Muscle layer of duodenum (tissue), 2 donors: ENCODE measurements around the gene PRR15L.

Source experiments
- H3K27ac ChIP-seq: one replicate; pipeline ENCODE4 v1.7.0; 2013; ENCODE audit warnings: mild to moderate bottlenecking, low read length
- H3K27me3 ChIP-seq: one replicate; pipeline ENCODE4 v1.7.0; 2013; ENCODE audit warnings: low read depth, mild to moderate bottlenecking, control low read depth, low read length
- H3K36me3 ChIP-seq, 2 donors: one replicate each; pipeline ENCODE4 v1.7.0; 2013; ENCODE audit warnings: low read length in 2 of 2, control low read depth in 1 of 2, mild to moderate bottlenecking in 1 of 2; ENCODE audit not compliant: insufficient read depth in 2 of 2, control insufficient read depth in 1 of 2
- H3K4me1 ChIP-seq, 2 donors: one replicate each; pipeline ENCODE4 v1.7.0; 2013; ENCODE audit warnings: low read length in 2 of 2, mild to moderate bottlenecking in 2 of 2, control low read depth in 1 of 2, moderate library complexity in 1 of 2; ENCODE audit not compliant: insufficient read depth in 2 of 2, control insufficient read depth in 1 of 2
- H3K4me3 ChIP-seq, 2 donors: one replicate each; pipeline ENCODE4 v1.7.0; 2013; ENCODE audit warnings: low read length in 2 of 2, low read depth in 1 of 2, mild to moderate bottlenecking in 1 of 2
- H3K9me3 ChIP-seq, 2 donors: one replicate each; pipeline ENCODE4 v1.7.0; 2013; ENCODE audit warnings: low read length in 2 of 2, control low read depth in 1 of 2, mild to moderate bottlenecking in 1 of 2; ENCODE audit not compliant: control insufficient read depth in 1 of 2
- donor health status: healthy.

PRR15L gene

DNA sequence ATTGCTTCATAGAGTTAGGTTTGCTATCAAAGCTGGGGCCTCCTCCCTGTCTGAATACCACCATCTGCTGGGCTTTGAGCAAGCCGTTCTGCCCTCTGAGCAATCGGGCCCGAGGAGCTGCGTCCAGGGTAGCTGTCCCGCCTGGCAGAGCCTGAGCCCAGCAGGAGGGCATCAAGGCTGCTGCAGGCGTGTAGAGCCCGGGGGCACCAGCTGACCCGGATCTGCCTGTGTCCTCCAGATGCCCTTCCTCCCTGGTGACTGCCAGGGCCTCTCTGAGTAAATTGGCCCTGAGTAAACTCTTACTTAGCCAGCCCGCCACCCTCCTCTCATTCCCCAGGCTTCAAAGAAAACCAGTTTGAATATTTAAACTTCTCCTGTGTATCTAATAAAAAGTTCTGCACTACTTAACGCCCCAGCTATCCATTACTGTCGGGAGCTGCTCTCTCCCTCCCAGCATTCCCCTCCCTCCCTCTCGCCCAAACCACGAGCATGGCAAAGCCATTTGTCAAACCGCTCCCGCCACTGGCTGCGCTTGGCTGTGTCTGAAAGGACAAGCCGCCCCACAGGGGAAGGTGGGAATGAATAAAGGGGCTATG lies 29.7 kb upstream of the PRR15L start:
- Histone ChIP-seq H3K27me3 (no peaks in the 10 kb centered on the region), H3K27ac (no peak overlapping the region), H3K9me3 (no peaks in the 10 kb centered on the region), H3K4me1 (peaks cover 0 to 8% of the 10 kb centered on the region in 2 donors), H3K36me3 (peaks cover 0 to 11% of the 10 kb centered on the region in 2 donors), H3K4me3 (no peak overlapping the region)

DNA sequence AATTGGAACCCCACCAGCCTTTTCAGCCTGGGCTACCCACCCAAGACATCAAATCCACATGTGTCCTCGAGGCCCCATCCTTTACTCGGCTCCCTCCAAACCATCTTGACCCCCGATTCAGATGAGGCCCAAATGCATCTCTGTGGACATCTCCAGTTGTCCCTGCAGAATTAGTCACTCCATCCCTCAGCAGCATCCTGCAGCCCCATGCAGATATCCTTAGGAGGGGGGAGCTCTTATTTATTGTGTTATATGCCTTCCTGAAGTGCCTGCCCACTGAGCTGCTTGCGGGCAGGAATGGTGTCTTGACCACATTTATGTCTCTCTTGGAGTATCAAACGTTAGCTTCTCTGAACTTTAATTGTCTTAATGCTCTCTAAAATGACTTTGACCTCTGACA lies 28.8 kb upstream of the PRR15L start:
- Histone ChIP-seq H3K9me3 (no peaks in the 10 kb centered on the region), H3K27me3 (no peaks in the 10 kb centered on the region), H3K4me1 (peaks cover 0 to 8% of the 10 kb centered on the region in 2 donors), H3K4me3 (no peak overlapping the region), H3K27ac (no peak overlapping the region), H3K36me3 (peaks cover 4 to 19% of the 10 kb centered on the region in 2 donors)

DNA sequence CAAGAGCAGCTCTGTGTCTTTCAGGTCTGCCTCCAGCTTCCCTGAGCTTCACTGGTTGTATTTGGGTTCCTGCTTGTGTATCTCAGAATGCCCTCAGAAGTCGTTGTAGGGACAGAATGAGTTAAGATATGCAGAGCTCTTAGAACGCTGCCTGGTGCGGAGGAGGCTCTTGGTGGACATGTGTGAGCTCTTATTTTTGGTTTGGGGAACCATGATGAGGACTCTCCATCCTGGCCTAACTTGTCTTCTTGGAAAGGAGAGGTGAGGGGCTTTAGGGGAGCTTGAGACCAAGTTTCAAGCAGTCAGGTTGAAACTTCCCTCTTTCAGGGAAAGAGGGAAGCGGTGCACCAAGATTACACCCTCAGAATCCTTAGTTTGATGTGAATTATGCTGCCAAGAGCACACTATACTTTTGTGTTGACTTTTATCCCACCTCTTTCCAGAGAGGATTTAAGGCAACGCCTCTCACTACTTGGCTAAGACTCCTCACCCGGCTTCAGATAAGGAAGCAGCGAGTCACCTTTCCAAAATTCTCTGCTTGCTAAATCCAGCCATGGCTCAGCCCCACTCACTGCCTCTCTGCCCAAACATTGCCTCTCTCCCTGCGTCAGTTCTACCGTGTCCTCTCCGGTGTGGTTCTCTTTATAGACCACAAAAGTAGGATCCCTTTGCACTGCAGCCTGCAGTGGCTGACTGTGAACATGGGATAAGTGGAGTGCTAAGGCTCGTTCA lies 26.0 kb upstream of the PRR15L start:
- Histone ChIP-seq H3K36me3 (peaks cover 28 to 47% of the 10 kb centered on the region in 2 donors), H3K27me3 (no peaks in the 10 kb centered on the region), H3K27ac (no peak overlapping the region), H3K4me3 (no peak overlapping the region), H3K4me1 (peaks cover 0 to 8% of the 10 kb centered on the region in 2 donors), H3K9me3 (no peaks in the 10 kb centered on the region)

DNA sequence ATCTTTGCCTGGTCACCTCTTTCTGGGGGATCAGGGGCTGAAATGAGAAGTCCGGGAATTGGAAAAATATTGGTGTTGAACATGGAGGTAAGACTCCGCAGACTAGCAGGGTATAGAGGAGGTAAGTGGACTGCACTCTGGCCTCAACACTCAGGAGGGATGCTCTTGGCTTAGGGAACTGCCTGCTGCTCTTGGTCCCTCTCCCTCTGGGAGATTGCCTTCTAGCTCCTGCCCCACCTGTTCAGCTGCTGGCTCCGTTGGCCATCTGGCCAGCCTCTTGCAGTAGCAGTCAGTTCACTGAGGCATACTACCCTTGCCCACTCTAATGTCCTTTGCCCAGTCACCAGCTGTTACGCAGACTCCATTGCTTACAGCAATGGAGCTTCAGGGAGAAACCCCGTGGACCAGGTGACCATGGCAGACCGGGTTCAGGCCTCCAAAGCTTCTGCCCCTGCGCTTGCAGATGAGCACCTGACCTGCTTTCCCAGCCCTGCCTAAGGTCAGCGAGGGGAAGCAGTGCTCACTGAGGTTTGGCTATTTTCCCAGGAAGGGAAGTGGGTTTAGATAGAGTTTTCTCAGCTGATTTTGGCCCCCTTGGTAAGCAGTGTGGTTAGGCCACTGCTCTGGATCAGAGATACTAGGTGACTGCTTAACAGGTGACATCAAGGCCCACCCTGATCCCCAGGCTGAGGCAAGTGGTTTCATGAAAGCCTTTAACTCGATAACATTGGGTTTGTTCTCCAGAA lies 25.1 kb upstream of the PRR15L start:
- Histone ChIP-seq H3K4me1 (peaks cover 0 to 8% of the 10 kb centered on the region in 2 donors), H3K4me3 (no peak overlapping the region), H3K27ac (no peak overlapping the region), H3K27me3 (no peaks in the 10 kb centered on the region), H3K36me3 (peaks cover 30 to 52% of the 10 kb centered on the region in 2 donors), H3K9me3 (no peaks in the 10 kb centered on the region)

DNA sequence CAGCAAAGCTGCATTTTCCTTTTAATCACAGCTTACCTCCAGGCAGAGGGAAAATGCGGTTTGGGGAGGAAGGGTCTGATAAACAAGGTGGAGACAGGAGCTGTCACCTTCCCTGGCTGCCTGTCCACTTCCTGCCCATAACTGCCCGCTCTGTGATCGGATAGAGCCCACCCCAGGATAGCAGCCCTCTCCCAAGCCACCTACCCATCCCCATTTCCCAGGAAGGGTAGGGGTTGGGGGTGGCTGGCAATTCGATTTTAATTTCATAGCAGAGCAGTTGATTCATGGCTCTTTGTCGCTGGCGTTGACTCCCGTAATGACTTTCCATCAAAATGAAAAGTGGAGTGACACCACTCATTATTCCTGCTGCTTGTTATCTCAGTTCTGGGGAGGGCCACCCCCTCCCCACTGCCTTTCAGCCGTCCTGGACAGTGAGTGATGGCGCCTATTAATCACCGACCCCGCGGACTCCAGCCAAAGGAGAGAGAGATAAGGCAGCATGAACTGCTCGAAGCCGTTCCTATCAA lies 24.5 kb upstream of the PRR15L start:
- no peaks in the 10 kb centered on the region for H3K27me3 ChIP-seq
- H3K36me3 ChIP-seq, result peaks cover 30 to 58% of the 10 kb centered on the region in 2 donors
- peaks cover 0 to 2% of the 10 kb centered on the region in 2 donors for H3K4me1 ChIP-seq
- no peak overlapping the region for H3K4me3 ChIP-seq
- H3K27ac ChIP-seq, result no peak overlapping the region
- no peaks in the 10 kb centered on the region for H3K9me3 ChIP-seq

DNA sequence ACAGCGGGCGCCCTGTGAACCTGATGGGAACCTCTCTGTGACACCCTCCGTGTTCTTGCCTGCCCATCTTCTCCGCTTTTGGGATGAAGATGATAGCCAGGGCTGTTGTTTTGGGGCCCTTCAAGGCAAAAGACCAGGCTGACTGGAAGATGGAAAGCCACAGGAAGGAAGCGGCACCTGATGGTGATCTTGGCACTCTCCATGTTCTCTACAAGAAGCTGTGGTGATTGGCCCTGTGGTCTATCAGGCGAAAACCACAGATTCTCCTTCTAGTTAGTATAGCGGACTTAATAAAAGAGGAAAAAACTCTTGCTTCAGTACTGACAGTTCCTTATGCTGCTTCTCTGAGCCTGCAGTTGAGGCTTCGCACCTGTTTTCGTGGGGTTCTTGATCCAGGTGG lies 23.8 kb upstream of the PRR15L start:
- Histone ChIP-seq H3K27ac (no peak overlapping the region), H3K9me3 (no peaks in the 10 kb centered on the region), H3K36me3 (peaks cover 30 to 62% of the 10 kb centered on the region in 2 donors), H3K4me1 (no peaks in the 10 kb centered on the region), H3K27me3 (no peaks in the 10 kb centered on the region), H3K4me3 (no peak overlapping the region)

DNA sequence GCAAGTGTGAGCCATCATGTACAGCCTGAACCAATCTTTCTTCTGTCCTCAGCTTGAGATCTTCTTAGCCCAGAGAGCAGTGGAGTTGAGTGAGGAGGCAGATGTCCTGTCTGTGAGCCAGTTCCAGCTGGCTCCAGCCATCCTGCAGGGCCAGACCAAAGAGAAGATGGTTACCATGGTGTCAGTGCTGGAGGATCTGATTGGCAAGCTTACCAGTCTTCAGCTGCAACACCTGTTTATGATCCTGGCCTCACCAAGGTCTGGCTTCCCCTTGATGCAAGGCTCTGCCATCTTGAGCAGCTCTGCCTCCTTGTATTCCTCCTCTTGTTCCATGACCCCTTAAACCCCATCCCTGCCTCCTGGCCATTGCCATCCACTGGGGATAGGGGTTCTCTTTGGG lies 22.9 kb upstream of the PRR15L start:
- H3K27me3 ChIP-seq, result no peaks in the 10 kb centered on the region
- no peaks in the 10 kb centered on the region for H3K9me3 ChIP-seq
- H3K4me3 ChIP-seq, result no peak overlapping the region
- no peaks in the 10 kb centered on the region for H3K4me1 ChIP-seq
- peaks cover 37 to 72% of the 10 kb centered on the region in 2 donors for H3K36me3 ChIP-seq
- no peak overlapping the region for H3K27ac ChIP-seq

DNA sequence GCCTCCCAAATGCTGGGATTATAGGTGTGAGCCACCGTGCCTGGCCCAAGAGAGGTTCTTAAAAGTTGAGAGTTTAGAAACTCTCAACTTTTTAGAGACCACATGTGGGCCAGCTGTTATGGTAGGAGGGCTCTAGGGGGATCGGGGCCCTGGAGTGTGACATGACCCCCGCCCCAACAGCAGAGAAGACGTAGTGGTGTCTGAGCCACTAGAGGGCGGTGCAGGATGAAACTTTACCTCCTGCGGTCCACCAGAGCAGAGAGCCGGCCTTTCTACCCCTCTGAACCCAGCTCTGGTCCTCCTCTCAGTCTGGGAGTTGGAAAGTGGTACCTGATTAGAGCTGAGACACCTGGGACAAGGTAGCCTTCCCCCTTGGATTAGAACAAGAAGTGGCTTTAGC lies 20.6 kb upstream of the PRR15L start:
- Histone ChIP-seq H3K27me3 (no peaks in the 10 kb centered on the region), H3K36me3 (peaks cover 51 to 91% of the 10 kb centered on the region in 2 donors), H3K4me3 (no peak overlapping the region), H3K9me3 (no peaks in the 10 kb centered on the region), H3K4me1 (no peaks in the 10 kb centered on the region), H3K27ac (no peak overlapping the region)

DNA sequence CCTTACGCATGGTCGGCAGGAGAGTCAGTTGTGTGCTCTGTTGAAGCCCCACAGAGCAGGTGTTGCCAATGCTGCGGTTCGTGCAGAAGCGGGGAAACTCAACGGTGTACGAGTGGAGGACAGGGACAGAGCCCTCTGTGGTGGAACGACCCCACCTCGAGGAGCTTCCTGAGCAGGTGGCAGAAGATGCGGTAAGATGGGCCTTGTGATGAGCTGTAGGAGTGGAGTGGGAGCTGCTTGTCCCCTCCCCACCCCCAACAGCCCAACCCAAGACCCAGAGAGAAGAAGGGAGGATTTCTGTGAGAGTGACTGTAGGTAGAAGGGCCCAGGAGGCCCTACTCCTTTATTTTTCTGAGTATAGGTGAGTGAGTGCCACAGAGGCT lies 18.1 kb upstream of the PRR15L start:
- H3K4me1 ChIP-seq, result peaks cover 7 to 16% of the 10 kb centered on the region in 2 donors
- no peak overlapping the region for H3K4me3 ChIP-seq
- H3K27me3 ChIP-seq, result no peaks in the 10 kb centered on the region
- H3K27ac ChIP-seq, result no peak overlapping the region
- no peaks in the 10 kb centered on the region for H3K9me3 ChIP-seq
- H3K36me3 ChIP-seq, result peaks cover 41 to 66% of the 10 kb centered on the region in 2 donors

DNA sequence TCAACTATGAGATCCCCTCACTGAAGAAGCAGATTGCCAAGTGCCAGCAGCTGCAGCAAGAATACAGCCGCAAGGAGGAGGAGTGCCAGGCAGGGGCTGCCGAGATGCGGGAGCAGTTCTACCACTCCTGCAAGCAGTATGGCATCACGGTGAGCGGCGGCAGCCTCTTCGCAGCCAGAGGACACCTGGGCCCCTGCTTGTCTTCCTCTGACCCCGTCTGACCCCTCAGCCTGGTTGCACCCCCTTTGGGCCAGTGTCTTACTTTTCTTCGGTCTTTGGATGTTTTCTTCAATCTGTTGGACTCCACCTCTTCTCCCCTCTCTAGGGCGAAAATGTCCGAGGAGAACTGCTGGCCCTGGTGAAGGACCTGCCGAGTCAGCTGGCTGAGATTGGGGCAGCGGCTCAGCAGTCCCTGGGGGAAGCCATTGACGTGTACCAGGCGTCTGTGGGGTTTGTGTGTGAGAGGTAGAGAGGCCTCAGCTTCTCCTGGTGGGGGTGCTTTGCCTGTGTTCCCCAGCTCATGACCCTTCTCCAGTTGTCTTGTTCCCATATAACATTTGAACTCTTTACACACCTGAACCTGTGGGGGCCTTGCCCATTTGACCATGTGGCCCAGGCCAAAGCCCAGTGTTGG lies 17.6 kb upstream of the PRR15L start:
- Histone ChIP-seq H3K27me3 (no peaks in the 10 kb centered on the region), H3K27ac (no peak overlapping the region), H3K4me1 (peaks cover 10 to 18% of the 10 kb centered on the region in 2 donors), H3K9me3 (no peaks in the 10 kb centered on the region), H3K36me3 (peaks cover 36 to 61% of the 10 kb centered on the region in 2 donors), H3K4me3 (no peak overlapping the region)

DNA sequence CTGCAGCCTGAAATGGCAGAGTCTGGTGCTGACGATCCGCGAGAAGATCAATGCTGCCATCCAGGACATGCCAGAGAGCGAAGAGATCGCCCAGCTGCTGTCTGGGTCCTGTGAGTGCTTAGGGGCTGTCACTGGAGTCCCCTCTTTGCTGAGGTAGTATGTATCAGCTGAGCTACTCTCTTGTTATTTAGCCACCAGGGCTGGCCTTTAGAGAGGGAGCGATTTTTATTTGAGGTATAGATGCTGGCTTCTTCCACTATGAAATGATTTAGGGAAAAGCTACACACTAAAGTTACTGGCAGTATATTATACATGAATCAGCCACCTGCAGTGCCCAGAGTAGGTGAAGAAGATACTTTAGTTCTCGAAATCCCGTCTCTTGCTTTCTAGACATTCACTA lies 15.9 kb upstream of the PRR15L start:
- H3K27me3 ChIP-seq, result no peaks in the 10 kb centered on the region
- peaks cover 22 to 43% of the 10 kb centered on the region in 2 donors for H3K36me3 ChIP-seq
- peaks cover 13 to 24% of the 10 kb centered on the region in 2 donors for H3K4me1 ChIP-seq
- no peak overlapping the region for H3K4me3 ChIP-seq
- H3K27ac ChIP-seq, result no peak overlapping the region
- no peaks in the 10 kb centered on the region for H3K9me3 ChIP-seq
